GOT3 (cell line): ENCODE measurements around the gene GRID1.
"Not testable (repeated sequence)": the region's sequence is repeated elsewhere in the genome, so short reads cannot be mapped to it uniquely, and the experiment has no call there.

Source experiments
- DNase-seq: peaks from one replicate; lab custom pipeline; 2025; ENCODE audit warnings: mixed read lengths; lab: John Stamatoyannopoulos, UW

The GRID1 gene

DNA sequence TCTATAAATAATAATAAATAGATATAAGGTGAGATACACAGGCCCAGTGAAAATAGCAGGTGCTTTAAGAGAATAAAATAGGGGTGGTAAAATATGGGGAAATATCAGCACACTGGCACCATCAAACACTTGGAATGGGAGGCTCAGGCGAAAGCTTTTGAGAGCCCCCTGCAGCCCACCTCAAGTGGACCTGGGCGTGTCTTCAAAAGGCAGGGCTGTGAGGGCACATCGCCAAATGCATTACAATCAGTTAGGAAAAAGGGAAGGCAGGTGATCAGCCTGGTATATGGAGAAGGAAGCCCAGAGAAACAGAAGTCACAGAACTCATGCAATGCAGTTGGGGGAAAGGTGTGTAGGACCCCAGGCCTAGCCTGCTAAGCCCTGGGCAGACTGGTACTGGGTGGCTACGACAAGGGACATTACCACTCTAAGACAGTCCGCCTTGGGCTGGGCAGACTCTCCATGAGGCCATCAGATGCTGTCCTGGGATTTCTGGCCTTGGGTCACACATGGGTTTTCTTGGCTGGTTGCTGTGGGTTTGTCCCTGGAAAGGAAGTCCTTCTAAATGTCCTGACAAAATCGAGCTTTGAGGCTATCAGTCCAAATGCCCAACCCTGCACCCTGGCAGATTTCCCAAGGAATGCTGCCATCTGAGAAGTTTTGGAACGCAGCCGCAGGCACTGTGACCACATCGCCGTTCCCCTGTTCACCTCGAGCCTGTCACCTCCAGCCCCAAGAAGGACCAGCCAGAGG lies 330.6 kb downstream of the GRID1 start:
- DNase-seq = no peak

DNA sequence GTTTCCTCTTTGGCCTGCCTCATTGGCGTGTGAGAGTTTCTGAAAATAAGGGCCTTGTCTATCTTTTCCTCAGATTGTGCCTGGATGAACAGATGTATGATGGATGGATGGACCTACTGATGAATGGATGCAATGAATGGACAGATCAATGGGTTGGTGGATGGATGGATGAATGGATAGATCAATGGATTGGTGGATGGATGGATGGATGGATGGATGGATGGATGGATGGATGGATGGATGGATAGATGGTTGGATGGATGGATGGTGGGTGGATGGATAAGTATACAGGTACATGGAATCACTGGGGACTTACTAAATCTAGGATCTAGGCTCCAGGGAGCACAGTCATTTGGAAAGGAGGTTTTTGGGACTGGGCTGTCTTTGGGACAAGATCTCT lies 331.9 kb downstream of the GRID1 start:
- no peak for DNase-seq

DNA sequence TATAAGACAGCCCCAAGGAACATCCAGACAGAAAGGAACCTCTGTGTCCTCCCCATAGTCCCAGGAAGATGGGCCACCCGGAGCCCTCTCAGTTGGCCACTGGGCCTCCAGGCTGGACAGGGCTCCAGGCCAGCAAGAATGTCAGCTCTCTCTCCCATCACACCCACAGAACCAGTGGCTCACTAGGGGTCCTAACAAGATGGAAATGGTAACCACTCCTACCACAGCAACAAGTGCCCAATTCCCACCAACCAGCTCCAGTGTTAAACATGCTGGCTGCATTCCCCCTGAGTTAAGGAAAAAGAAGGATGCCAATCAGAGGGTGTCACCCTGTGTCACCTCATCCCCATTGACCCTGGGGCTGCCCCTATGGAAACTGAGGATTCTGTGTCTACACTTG lies 333.0 kb downstream of the GRID1 start:
- no peak for DNase-seq

DNA sequence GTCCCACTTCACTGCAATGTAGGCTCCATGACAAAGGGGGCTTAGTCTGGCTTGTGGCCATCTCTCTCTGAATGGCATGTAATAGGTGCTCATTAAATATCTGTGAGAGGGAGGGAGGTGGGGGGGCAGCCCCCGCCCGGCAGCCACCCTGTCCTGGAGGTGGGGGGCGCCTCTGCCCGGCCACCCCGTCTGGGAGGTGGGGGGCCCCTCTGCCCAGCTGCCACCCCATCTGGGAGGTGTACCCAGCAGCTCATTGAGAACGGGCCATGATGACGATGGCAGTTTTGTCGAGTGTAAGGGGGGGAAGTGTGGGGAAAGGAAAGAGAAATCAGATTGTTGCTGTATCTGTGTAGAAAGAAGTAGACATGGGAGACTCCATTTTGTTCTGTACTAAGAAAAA lies 334.5 kb downstream of the GRID1 start:
- DNase-seq = not testable (repeated sequence)

DNA sequence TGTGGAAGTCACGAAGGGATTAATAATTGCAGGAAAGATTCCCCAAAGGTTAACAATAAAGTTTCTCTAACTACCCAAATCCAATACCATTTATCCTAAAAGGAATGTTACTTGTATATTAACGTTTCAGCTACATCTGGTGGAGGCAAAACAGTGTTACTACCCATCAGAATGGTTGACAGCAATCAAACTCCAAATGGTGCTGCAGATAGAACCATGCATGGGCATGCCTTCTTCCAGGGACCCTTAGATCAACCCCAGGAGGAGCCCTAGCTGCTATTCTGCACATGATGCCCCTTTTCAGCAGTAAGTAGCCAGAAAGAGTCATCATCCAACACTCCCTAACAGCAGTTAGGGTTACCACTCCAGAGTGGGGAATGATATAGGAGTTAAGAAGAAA lies 336.3 kb downstream of the GRID1 start:
- no peak for DNase-seq

DNA sequence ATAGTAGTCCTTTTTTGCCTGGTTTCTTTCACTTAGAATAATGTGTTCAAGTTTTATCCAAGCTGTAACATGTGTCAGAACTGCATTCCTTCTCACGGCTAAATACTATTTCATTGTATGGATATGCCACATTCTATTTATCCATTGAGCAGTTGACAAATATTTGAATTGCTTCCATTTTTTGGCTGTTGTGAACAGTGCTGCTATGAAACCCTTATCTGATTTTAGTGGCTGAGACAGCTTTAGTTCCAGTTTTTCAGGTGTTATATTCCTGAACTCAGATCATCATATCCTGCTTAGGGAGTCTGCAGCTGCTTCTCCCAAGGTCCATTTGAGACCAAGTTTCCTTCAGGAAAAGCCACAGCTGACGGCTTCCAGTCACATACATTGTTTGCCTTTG lies 339.2 kb downstream of the GRID1 start:
- no peak for DNase-seq

DNA sequence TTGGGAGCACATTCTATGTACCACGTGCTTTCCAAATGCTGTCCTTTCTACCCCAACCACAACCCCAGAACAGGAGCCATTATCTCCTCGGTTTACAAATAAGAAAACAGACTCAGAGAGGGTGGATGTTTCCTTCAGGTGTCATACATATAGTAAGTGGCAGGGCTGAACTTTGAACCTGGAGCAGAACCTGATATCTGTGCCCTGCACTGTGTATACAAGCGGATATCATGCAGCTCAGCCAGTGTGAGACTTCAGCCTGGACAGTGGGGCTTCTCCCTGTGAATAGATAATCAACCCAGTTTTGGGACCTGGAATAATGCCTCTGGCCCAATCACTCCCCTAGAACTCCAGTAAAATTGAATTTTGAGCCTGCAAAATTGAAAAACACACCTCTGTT lies 341.1 kb downstream of the GRID1 start:
- no peak for DNase-seq

DNA sequence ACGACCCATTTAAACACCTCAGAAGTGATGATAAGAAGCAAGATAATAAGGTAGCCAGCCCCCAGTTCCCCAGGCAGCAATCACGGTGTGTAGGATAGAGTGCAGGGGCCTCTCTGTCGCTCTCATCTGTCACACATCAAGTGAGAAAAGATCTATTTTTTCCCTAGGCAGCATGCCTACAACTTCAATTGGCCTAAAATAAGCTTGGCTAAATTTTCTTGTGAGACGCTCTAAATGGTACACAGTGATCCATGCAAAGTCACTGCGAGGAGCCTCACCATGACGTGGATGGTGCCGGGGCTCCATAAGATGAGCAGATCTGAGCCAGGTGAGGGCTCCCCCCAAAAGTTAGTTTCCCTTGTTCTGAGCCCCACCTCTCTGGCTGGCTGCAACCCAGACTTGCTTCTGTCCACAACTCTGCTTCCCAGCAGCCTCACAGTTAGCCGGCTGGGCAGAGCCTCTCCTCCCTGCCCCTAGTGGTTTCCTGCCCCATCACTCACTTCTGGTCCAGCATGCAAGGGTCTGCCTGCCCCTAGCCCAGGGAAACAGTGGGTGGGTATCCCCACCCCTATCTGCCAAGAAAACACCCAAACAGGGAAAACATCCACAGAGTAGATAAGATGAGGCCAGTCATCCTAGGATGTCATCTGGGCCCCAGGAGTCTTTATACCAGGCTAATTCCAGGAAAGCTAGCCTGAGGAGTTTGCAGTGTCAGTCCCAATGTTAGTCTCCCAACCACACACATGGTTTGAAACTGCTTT lies 342.1 kb downstream of the GRID1 start:
- DNase-seq = no peak

DNA sequence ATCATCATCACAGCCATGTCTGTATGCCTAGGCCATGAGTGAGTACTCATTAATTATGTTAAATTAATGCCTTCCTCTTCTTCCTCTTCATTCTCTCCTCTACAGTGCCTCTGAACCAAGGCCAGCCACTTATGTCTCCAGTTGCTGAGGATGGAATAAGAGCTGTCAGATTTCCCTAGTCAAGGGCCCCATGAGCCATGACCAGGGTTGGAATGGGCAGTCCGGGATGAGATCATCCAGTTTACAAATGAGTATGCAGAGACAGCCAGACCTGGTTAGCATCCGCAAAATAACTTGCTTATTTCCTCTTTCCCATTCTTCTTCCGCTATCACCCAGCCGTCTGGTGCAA lies 342.7 kb downstream of the GRID1 start:
- no peak for DNase-seq

DNA sequence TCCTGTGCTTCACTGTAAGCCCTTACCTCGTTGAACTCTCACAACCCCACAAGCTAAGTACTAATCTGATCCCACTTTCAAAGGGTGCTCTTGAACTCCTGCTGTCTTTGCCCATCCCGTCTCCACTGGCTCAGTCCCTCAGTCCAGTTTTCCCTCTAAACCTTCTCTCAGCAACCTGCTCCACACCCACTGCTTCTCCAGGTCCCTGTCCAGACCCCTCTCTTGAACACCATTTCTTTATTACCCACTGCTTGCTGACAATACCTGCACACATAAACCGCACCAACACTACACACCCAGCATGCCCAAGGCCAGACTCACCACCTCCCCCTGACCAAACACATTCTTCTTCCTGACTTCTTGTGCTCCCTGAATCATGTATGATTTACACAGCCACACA lies 343.3 kb downstream of the GRID1 start:
- no peak for DNase-seq

DNA sequence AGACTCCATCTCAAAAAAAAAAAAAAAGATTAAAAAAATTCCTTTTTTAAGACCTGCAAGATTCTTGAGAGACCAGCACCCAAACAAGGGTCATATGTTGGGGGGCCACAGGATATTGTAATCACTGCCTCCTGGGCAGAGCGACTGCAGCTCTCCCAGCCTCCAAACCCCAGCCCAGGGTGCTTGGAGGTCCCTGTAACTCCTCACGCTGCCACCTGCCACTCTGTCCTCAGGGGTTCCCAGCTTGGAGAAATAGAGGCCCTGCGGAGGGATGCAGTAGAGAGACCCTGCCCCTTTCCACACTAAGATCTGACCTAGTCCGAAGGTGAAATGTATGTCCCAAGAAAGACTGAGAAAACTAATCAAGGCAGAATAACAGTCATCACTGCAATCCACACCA lies 343.7 kb downstream of the GRID1 start:
- DNase-seq = no peak

DNA sequence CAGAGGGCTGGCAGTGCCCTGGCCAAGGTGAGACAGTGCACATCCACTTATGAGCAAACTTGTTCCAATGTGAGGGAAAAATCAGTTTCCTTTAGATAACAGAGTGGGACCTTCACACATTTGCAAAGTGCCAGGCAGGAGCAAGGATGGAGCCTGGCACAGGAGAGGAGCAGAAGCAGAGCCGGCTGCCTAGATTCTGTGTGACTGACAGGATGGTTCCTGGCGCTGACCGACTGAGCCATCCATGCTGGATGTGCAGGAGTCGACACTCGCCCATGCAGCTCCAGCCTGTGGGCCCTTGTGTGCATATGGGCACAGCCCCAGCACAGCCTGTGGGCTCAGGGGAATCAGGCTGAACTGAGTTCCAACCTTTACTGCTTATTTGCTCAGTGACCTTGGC lies 346.5 kb downstream of the GRID1 start:
- DNase-seq = no peak

DNA sequence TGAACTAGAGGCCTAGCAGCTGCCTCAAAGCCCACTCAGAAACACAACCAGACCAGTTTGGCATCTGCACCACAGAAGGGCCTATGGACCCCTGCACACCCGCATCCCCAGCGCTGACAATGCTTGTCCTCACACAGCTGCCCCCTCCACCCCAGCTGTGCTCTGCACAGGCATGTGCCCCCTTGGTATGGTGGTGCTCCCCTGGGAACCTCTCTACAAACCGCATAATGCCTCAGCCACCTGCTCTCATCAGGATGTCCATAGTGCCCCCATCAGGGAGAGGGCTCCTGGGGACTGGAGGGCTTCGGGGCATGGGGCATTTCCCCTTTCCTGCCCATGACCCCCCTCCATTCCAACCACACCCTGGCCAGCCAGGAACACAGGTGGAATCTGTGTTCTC lies 347.5 kb downstream of the GRID1 start:
- DNase-seq = no peak

DNA sequence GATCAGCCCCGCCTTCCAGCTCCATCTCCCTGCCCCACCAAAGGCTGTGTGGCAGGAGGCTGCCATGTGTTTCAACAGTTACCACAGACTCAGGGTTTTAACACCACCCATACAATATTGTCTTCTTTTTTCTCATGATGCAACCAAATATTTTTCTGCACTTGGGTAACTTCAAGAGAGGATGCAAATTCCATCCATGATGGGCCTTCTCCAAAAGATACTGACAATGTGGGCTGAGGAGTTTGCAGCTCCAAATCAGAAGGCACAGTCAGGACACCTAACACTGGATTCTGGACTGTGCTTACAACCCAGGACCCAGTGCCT lies 347.9 kb downstream of the GRID1 start:
- DNase-seq = no peak

DNA sequence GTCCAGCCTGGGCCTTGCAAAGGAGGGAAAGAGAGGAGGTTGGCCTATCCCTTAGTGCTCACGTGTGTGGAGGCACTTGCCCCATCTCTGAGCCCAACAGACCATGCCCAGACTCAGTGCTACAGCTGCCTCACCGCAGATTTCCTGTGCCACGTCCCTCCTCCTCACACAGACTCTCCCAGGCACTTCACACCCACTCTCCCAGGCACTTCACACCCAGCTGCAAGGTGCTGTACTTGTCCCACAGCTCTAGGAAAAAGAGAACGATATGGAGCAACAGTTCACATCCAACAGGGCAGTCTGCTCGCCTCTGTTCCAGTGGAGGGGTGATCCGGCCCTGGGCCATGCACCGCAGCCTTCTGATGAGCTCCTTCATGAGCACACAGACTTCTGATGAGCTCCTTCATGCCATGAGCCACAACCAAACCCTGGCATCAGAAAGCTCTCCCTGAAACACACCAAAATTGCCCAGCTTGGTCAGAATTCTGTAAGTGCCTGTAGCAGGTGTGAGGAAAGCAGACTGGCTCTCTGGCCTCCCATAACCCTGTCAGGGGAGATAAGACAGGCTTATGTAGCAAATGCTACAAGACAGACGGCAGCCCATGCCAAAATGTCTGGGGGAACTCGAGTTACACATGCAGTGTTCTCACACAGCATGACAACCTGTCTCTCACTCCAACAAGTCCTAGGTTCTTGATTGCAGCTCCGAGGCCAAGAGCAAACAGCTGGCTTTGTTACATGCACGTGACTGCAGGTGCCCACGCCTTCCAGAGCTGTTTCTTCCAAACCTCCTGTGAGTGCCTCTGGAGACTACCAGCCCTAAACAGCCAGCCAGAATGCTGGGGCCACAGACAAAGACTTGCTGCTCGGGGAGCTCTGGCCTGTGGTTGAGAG lies 348.5 kb downstream of the GRID1 start:
- DNase-seq = no peak

DNA sequence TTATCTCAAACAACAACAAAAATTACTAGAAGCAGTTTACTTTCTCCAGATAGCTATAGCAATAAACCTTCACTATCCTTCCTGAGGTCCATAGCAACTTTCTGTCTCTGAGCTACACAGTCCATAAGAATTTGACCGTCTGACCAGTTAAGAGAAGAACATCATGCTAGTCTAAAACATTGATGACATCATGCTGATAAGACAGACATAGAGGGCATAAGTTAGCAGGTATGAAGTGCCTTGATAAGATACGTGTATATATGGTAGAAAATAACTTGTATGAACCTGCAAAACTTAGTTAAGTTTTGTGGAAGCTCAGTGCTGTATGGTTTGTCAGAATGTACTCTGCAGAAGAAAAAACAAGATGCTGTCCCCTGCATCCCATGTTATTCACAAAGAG lies 353.0 kb downstream of the GRID1 start:
- DNase-seq = no peak

DNA sequence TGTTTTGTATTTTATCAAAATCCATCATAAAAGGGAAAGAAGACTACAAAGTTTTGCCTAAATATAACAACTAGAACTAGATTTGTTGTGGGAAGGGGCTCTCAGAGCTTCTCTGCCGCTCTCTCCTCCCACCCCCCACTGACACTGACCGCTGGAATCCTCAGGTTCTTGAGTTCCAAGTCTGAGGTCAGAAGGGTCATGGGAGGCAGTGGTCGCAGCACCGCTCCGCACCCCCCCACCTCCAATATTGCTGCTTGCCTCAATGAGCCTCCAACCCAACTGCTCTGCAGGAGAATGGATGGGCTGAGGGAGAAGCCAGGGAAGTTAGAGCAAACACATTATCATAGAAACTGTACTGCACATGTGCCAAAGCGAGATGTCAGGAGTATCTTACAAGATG lies 359.4 kb downstream of the GRID1 start:
- DNase-seq = no peak

DNA sequence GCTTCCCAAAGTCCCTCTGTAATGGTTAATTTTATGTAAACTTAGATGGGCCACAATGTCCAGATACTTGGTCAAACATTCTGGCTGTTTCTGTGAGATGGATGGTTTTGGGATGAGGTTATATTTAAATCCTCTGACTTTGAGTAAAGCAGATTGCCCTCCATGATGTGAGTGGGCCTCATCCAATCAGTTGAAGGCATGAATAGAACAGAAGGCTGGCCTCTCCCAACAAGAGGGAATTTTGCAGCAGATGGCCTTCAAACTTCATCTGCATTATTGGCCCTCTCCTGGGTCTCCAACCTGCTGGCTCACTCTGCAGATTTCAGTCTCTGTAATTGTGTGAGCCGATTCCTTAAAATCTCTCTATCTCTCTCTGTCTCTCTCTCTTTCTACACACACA lies 362.3 kb downstream of the GRID1 start:
- no peak for DNase-seq

DNA sequence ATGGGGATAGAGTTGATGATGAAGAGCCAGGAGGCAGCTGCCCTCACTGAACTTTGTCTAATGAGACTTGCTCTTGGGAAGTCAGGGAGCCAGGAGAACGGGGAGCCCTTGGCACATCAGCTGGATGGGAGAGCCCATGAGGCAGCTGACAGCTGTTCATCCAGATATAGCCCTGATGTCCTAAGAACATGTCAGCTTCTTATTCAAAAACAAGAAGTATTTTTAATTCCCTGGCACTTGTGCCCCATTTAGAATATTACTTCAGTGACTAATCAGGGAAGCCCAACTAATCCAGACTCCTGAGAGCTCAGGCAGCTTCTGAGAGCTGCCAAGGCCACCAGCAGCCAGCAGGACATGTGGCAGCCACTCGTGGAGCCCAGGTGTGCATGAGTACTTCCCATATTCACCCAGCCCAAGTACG lies 363.4 kb downstream of the GRID1 start:
- no peak for DNase-seq

DNA sequence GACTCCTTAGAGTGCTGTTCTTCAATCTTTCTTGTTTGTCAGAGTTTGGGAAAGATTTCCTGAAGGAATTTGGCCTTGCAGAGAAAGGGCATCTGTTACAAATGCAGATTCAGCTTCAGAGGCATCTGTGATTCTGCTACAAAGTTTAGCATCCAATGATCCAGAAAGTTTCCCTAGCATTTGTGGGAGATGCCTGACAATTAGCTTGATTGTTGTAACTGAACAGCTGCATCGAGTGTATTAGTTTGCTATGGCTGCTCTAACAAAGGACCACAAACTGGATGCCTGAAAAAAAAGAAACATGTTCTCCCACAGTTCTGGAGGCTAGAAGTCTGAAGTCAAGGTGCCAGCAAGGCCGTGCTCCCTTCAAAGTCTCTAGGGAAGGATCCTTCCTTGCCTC lies 365.1 kb downstream of the GRID1 start:
- no peak for DNase-seq

DNA sequence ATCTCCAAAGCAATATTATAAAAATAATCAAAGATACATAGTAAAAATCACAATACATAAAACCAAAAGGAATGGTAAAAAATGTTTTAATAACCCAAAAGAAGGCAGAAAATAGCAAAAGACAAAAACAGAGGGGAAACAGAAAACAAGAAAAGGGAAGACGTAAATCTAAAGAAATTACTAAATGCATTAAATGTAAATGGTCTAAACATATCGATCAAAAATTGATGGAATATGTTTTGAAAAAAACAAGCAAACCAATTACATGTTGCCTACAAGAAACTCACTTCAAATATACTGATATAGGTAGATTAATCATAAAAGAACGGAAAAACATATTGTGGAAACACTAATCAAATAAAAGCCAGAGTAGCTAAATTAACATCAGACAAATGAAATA lies 369.1 kb downstream of the GRID1 start:
- DNase-seq = no peak

DNA sequence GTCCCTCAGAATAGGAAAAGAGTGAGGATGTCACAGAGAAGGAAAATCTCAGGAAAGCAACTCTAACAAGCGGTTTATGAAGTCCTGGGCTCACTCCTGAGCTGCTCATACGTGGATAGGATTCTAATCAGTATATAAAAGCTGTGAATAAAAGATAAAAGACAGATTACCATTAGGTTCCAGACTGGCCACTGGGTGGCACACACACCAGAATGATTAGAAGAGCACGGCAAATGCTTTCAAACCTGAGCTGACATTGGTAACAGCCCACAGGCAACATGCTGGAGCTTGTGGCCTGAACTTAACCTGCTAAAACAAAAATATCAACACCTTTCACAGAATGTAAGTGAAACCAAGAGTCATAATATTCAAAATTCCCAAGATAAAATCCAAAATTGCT lies 370.8 kb downstream of the GRID1 start:
- DNase-seq = no peak
